Measurements from ENCODE around the gene BMPR2.

BMPR2 gene

DNA sequence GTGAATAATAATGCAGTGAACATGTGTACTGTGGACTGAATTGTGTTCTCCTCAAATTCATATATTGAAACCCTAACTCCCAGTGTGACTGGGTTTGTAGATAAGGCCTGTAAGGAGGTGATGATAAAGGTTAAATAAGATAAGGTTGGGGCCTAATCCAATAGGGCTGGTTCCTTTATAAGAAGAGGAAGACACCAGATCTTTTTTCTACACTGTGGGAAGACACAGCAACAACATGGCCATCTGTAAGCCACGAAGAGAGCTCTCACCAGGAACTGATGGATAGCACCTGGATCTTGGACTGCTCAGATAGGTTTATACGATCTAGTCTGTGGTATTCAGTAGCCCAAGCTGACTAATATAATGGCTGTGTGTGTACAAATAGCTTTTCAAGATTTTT lies 66.8 kb downstream of the BMPR2 start:
- Histone ChIP-seq H3K36me3 (ENCODE audit: control insufficient read depth in 1 of 2, insufficient read depth in 2 of 2, low read length in 2 of 2) (no peaks in the 10 kb centered on the region), H3K27me3 (ENCODE audit: control insufficient read depth in 1 of 2, insufficient read depth in 2 of 2, low read length in 2 of 2) (no peaks in the 10 kb centered on the region), H3K4me1 (ENCODE audit: control insufficient read depth in 1 of 2, insufficient read depth in 2 of 2, low read length in 2 of 2) (no peaks in the 10 kb centered on the region), H3K4me3 (ENCODE audit: low read depth in 1 of 2, low read length in 2 of 2) (no peak overlapping the region), H3K9ac (ENCODE audit: low read depth in 1 of 2, low read length in 2 of 2) (no peak overlapping the region), H3K27ac (ENCODE audit: low read depth, low read length) (no peak overlapping the region), H3K9me3 (ENCODE audit: control insufficient read depth in 1 of 2, low read length in 2 of 2) (no peaks in the 10 kb centered on the region)

DNA sequence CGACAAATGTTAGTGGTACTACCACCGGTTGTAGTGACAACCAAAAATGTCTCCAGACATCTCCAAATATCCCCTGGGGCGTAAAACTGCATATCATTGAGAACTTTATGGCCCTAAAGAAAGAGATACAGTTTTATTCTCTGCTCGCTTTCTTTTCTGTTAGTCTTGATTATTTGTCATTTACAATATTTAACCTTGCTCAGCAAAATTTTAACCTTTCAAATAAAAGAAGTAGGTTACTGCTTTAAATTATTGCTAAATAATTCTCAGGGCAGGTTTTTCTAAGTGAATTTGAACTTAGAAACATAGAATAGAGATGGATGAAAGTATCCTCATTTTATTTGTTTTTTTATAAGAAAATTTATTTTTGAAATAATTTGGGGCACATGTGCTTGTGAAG lies 67.9 kb downstream of the BMPR2 start:
- Histone ChIP-seq H3K4me3 (ENCODE audit: low read depth in 1 of 2, low read length in 2 of 2) (no peak overlapping the region), H3K27ac (ENCODE audit: low read depth, low read length) (no peak overlapping the region), H3K36me3 (ENCODE audit: control insufficient read depth in 1 of 2, insufficient read depth in 2 of 2, low read length in 2 of 2) (no peaks in the 10 kb centered on the region), H3K9me3 (ENCODE audit: control insufficient read depth in 1 of 2, low read length in 2 of 2) (no peaks in the 10 kb centered on the region), H3K27me3 (ENCODE audit: control insufficient read depth in 1 of 2, insufficient read depth in 2 of 2, low read length in 2 of 2) (no peaks in the 10 kb centered on the region), H3K4me1 (ENCODE audit: control insufficient read depth in 1 of 2, insufficient read depth in 2 of 2, low read length in 2 of 2) (no peaks in the 10 kb centered on the region), H3K9ac (ENCODE audit: low read depth in 1 of 2, low read length in 2 of 2) (no peak overlapping the region)

GRCh38 chr2:202449344-202449743 lies 73.2 kb downstream of the BMPR2 start:
- Histone ChIP-seq H3K27me3 (ENCODE audit: control insufficient read depth in 1 of 2, insufficient read depth in 2 of 2, low read length in 2 of 2) (no peaks in the 10 kb centered on the region), H3K27ac (ENCODE audit: low read depth, low read length) (no peak overlapping the region), H3K4me3 (ENCODE audit: low read depth in 1 of 2, low read length in 2 of 2) (no peak overlapping the region)

GRCh38 chr2:202450785-202451184 lies 74.7 kb downstream of the BMPR2 start:
- H3K27ac ChIP-seq (ENCODE audit: low read depth, low read length), result no peak overlapping the region
- H3K9ac ChIP-seq (ENCODE audit: low read depth in 1 of 2, low read length in 2 of 2), result no peak overlapping the region
- no peaks in the 10 kb centered on the region for H3K9me3 ChIP-seq (ENCODE audit: control insufficient read depth in 1 of 2, low read length in 2 of 2)
- no peaks in the 10 kb centered on the region for H3K27me3 ChIP-seq (ENCODE audit: control insufficient read depth in 1 of 2, insufficient read depth in 2 of 2, low read length in 2 of 2)
- H3K36me3 ChIP-seq (ENCODE audit: control insufficient read depth in 1 of 2, insufficient read depth in 2 of 2, low read length in 2 of 2), result no peaks in the 10 kb centered on the region
- no peak overlapping the region for H3K4me3 ChIP-seq (ENCODE audit: low read depth in 1 of 2, low read length in 2 of 2)
- no peaks in the 10 kb centered on the region for H3K4me1 ChIP-seq (ENCODE audit: control insufficient read depth in 1 of 2, insufficient read depth in 2 of 2, low read length in 2 of 2)

More at GRCh38 chr2:202449344-202449743, 73.2 kb downstream of the BMPR2 start:
- Histone ChIP-seq H3K36me3 (ENCODE audit: control insufficient read depth in 1 of 2, insufficient read depth in 2 of 2, low read length in 2 of 2) (no peaks in the 10 kb centered on the region), H3K9me3 (ENCODE audit: control insufficient read depth in 1 of 2, low read length in 2 of 2) (no peaks in the 10 kb centered on the region), H3K9ac (ENCODE audit: low read depth in 1 of 2, low read length in 2 of 2) (no peak overlapping the region), H3K4me1 (ENCODE audit: control insufficient read depth in 1 of 2, insufficient read depth in 2 of 2, low read length in 2 of 2) (no peaks in the 10 kb centered on the region)

- Histone ChIP-seq H3K4me1 (ENCODE audit: control insufficient read depth in 1 of 2, insufficient read depth in 2 of 2, low read length in 2 of 2) (no peaks in the 10 kb centered on the region), H3K4me3 (ENCODE audit: low read depth in 1 of 2, low read length in 2 of 2) (no peak overlapping the region), H3K36me3 (ENCODE audit: control insufficient read depth in 1 of 2, insufficient read depth in 2 of 2, low read length in 2 of 2) (no peaks in the 10 kb centered on the region), H3K27me3 (ENCODE audit: control insufficient read depth in 1 of 2, insufficient read depth in 2 of 2, low read length in 2 of 2) (no peaks in the 10 kb centered on the region), H3K27ac (ENCODE audit: low read depth, low read length) (no peak overlapping the region), H3K9me3 (ENCODE audit: control insufficient read depth in 1 of 2, low read length in 2 of 2) (no peaks in the 10 kb centered on the region), H3K9ac (ENCODE audit: low read depth in 1 of 2, low read length in 2 of 2) (no peak overlapping the region)
Observed at GRCh38 chr2:202452744-202453143, 76.6 kb downstream of the BMPR2 start.

DNA sequence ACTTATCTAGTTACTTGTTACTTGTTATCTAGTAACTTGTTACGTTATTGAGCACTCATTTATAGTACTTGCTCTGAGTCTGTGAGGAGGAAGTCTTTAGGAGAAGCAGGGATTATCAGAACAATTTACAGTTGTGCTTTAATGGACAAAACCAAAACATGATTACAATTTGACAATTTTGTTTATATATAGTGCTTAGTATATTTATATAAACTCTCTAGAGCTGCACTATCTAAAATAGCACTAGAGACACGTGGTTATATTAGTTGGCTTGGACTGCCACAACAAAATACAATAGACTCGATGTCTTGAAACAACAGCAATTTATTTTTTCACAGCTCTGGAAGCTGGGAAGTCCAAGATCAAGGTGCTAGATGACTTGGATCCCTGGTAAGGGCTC lies 78.4 kb downstream of the BMPR2 start:
- Histone ChIP-seq H3K27me3 (ENCODE audit: control insufficient read depth in 1 of 2, insufficient read depth in 2 of 2, low read length in 2 of 2) (no peaks in the 10 kb centered on the region), H3K4me1 (ENCODE audit: control insufficient read depth in 1 of 2, insufficient read depth in 2 of 2, low read length in 2 of 2) (no peaks in the 10 kb centered on the region), H3K9ac (ENCODE audit: low read depth in 1 of 2, low read length in 2 of 2) (no peak overlapping the region), H3K9me3 (ENCODE audit: control insufficient read depth in 1 of 2, low read length in 2 of 2) (no peaks in the 10 kb centered on the region), H3K4me3 (ENCODE audit: low read depth in 1 of 2, low read length in 2 of 2) (no peak overlapping the region), H3K36me3 (ENCODE audit: control insufficient read depth in 1 of 2, insufficient read depth in 2 of 2, low read length in 2 of 2) (no peaks in the 10 kb centered on the region), H3K27ac (ENCODE audit: low read depth, low read length) (no peak overlapping the region)

DNA sequence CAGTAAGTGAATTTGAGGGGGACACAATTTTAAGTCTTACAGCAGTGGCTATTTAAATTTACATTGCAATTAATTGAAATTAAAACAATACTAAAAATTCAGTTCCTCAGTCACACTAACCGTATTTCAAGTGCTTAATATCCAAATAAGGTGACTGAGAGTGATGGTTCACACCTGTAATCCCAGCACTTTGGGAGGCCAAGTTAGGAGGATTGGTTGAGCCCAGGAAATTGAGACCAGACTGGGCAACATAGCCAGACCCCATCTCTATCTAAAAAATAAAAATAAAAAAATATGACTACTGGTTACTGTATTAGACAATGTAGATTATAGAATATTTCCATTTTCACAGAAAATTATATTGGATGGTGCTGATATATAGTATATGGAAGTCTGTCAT lies 79.0 kb downstream of the BMPR2 start:
- Histone ChIP-seq H3K9ac (ENCODE audit: low read depth in 1 of 2, low read length in 2 of 2) (no peak overlapping the region), H3K9me3 (ENCODE audit: control insufficient read depth in 1 of 2, low read length in 2 of 2) (no peaks in the 10 kb centered on the region), H3K27ac (ENCODE audit: low read depth, low read length) (no peak overlapping the region), H3K4me3 (ENCODE audit: low read depth in 1 of 2, low read length in 2 of 2) (no peak overlapping the region), H3K4me1 (ENCODE audit: control insufficient read depth in 1 of 2, insufficient read depth in 2 of 2, low read length in 2 of 2) (no peaks in the 10 kb centered on the region), H3K36me3 (ENCODE audit: control insufficient read depth in 1 of 2, insufficient read depth in 2 of 2, low read length in 2 of 2) (no peaks in the 10 kb centered on the region), H3K27me3 (ENCODE audit: control insufficient read depth in 1 of 2, insufficient read depth in 2 of 2, low read length in 2 of 2) (no peaks in the 10 kb centered on the region)

DNA sequence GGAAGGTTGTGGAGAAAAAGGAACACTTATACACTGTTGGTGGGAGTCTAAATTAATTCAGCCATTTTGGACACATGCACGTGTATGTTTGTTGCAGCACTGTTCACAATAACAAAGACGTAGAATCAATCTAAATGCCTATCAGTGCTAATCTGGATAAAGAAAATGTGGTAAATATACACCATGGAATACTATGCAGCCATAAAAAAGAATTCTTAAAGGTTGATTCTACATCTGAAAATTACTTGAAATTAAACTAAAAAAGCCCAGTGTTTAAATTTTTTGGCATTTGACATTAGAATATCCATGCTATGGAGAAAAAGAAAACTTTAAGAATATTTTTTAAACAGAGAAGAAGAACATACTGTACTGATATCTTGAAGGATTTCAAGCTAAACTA lies 84.0 kb downstream of the BMPR2 start:
- no peak overlapping the region for H3K9ac ChIP-seq (ENCODE audit: low read depth in 1 of 2, low read length in 2 of 2)
- no peaks in the 10 kb centered on the region for H3K4me1 ChIP-seq (ENCODE audit: control insufficient read depth in 1 of 2, insufficient read depth in 2 of 2, low read length in 2 of 2)
- H3K36me3 ChIP-seq (ENCODE audit: control insufficient read depth in 1 of 2, insufficient read depth in 2 of 2, low read length in 2 of 2), result no peaks in the 10 kb centered on the region
- no peak overlapping the region for H3K4me3 ChIP-seq (ENCODE audit: low read depth in 1 of 2, low read length in 2 of 2)
- H3K27me3 ChIP-seq (ENCODE audit: control insufficient read depth in 1 of 2, insufficient read depth in 2 of 2, low read length in 2 of 2), result no peaks in the 10 kb centered on the region
- no peak overlapping the region for H3K27ac ChIP-seq (ENCODE audit: low read depth, low read length)
- H3K9me3 ChIP-seq (ENCODE audit: control insufficient read depth in 1 of 2, low read length in 2 of 2), result no peaks in the 10 kb centered on the region

DNA sequence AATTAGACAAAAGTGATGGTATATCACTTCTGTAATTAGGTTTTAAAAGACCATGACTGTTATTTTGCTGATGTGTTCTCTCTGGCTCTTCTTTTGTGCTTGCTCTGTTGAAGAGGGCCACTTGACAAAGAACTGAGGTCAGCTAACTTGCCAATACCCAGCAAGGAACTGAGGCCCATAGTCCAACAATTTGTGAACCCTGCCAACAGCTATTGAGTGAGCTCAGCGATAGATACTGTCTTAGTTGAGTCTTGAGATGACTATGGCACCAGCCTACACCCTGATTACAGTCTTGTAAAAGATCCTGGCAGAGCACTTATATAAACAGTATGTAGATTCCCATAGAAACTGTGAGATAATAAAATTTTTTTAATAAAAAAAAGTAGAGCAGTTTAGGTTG lies 103.0 kb downstream of the BMPR2 start:
- Histone ChIP-seq H3K9me3 (ENCODE audit: control insufficient read depth in 1 of 2, low read length in 2 of 2) (no peaks in the 10 kb centered on the region), H3K27ac (ENCODE audit: low read depth, low read length) (no peak overlapping the region), H3K9ac (ENCODE audit: low read depth in 1 of 2, low read length in 2 of 2) (no peak overlapping the region), H3K36me3 (ENCODE audit: control insufficient read depth in 1 of 2, insufficient read depth in 2 of 2, low read length in 2 of 2) (peaks cover 0 to 8% of the 10 kb centered on the region in 2 donors), H3K4me3 (ENCODE audit: low read depth in 1 of 2, low read length in 2 of 2) (no peak overlapping the region), H3K27me3 (ENCODE audit: control insufficient read depth in 1 of 2, insufficient read depth in 2 of 2, low read length in 2 of 2) (no peaks in the 10 kb centered on the region), H3K4me1 (ENCODE audit: control insufficient read depth in 1 of 2, insufficient read depth in 2 of 2, low read length in 2 of 2) (no peaks in the 10 kb centered on the region)

DNA sequence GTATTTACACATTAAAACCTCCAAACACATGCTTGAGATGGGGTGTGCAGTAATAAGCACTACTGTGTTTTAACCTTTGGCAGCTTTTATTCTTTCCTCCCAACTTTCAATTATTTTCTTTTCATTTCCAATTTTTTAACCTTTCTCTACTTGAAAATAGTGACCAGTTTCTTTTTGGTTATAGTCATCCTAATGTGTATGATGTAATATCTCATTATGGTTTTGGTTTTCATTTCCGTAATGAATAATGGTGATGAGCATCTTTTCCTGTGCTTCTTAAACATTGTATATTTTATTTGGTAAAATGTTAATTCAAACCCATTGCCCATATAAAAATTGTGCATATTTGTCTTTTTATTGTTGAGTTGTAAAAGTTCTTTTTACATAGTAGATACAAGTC lies 103.5 kb downstream of the BMPR2 start:
- H3K4me3 ChIP-seq (ENCODE audit: low read depth in 1 of 2, low read length in 2 of 2), result no peak overlapping the region

GRCh38 chr2:202486351-202486750 lies 110.2 kb downstream of the BMPR2 start:
- H3K36me3 ChIP-seq (ENCODE audit: control insufficient read depth in 1 of 2, insufficient read depth in 2 of 2, low read length in 2 of 2), result peaks cover 0 to 4% of the 10 kb centered on the region in 2 donors
- H3K9me3 ChIP-seq (ENCODE audit: control insufficient read depth in 1 of 2, low read length in 2 of 2), result no peaks in the 10 kb centered on the region
- H3K27ac ChIP-seq (ENCODE audit: low read depth, low read length), result no peak overlapping the region
- H3K27me3 ChIP-seq (ENCODE audit: control insufficient read depth in 1 of 2, insufficient read depth in 2 of 2, low read length in 2 of 2), result no peaks in the 10 kb centered on the region
- H3K4me3 ChIP-seq (ENCODE audit: low read depth in 1 of 2, low read length in 2 of 2), result no peak overlapping the region
- H3K9ac ChIP-seq (ENCODE audit: low read depth in 1 of 2, low read length in 2 of 2), result no peak overlapping the region
- no peaks in the 10 kb centered on the region for H3K4me1 ChIP-seq (ENCODE audit: control insufficient read depth in 1 of 2, insufficient read depth in 2 of 2, low read length in 2 of 2)

More for the DNA sequence above, 103.5 kb downstream of the BMPR2 start:
- peaks cover 0 to 8% of the 10 kb centered on the region in 2 donors for H3K36me3 ChIP-seq (ENCODE audit: control insufficient read depth in 1 of 2, insufficient read depth in 2 of 2, low read length in 2 of 2)
- H3K9ac ChIP-seq (ENCODE audit: low read depth in 1 of 2, low read length in 2 of 2), result no peak overlapping the region
- no peak overlapping the region for H3K27ac ChIP-seq (ENCODE audit: low read depth, low read length)
- H3K4me1 ChIP-seq (ENCODE audit: control insufficient read depth in 1 of 2, insufficient read depth in 2 of 2, low read length in 2 of 2), result no peaks in the 10 kb centered on the region
- H3K9me3 ChIP-seq (ENCODE audit: control insufficient read depth in 1 of 2, low read length in 2 of 2), result no peaks in the 10 kb centered on the region
- H3K27me3 ChIP-seq (ENCODE audit: control insufficient read depth in 1 of 2, insufficient read depth in 2 of 2, low read length in 2 of 2), result no peaks in the 10 kb centered on the region

Measured in duodenal mucosa (tissue), 2 donors.